ENCODE data around the gene ASPSCR1.

The ASPSCR1 gene

DNA sequence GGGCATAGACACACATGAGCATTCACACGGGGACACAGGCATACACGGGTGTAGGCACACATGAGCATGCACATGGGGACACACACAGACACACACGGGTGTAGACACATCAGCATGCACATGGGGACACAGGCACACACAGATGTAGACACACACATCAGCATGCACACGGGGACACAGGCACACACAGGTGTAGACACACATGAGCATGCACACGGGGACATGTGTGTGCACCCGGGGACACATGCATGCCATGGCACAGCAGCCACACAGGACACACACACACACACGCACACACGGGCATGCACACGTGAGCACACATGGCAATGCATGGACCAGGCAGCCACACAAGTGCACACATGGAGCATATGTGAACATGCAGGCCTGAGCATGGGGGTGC is 65.2 kb downstream of the ASPSCR1 start:
- DNase-seq (ENCODE audit: low read depth) = no peak

GRCh38 chr17:82043507-82043906 is 66.1 kb downstream of the ASPSCR1 start:
- no peak for DNase-seq (ENCODE audit: low read depth)

- DNase-seq (ENCODE audit: low read depth) = no peak
These were observed 68.6 kb downstream of the ASPSCR1 start for GRCh38 chr17:82045936-82046484.

DNA sequence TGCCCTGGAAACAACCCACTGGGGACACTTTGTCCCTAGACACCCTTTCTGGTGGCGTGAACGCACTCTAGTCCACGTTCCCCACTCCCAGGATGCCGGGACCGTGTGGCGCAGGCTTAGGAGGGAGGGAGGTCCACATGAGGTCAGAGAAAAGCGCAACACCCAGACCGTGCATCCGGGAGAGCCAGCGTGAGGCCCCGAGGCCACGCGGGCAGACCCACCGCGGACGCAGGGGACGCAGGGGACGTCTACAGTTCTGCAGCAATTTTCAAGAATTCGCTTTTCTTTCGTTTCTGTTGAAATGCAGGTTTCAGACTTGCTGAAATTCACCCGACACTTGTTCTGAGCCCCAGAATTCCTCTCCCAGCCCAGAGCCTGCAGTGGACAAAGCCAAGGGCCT is 69.5 kb downstream of the ASPSCR1 start:
- no peak for DNase-seq (ENCODE audit: low read depth)

DNA sequence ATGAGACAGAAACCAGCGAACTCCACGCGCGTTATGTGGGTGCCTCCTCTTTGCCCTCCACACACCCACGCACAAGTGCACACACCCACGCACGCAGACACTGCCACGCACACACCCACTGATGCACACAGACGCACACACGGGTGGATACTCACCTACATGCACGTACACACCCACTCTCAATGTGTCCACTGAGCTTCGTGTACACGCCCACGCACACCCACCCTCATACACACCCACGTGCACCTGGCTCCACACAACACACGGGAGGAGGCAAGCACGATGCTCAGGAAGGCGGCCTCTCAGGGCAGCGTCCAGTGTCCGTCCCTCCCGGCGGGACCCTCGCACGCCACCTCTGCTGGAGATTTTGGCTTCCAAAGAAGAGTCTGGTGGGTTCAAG is 70.0 kb downstream of the ASPSCR1 start:
- DNase-seq (ENCODE audit: low read depth) = no peak

GRCh38 chr17:82047914-82048570 is 70.6 kb downstream of the ASPSCR1 start:
- no peak for DNase-seq (ENCODE audit: low read depth)

DNA sequence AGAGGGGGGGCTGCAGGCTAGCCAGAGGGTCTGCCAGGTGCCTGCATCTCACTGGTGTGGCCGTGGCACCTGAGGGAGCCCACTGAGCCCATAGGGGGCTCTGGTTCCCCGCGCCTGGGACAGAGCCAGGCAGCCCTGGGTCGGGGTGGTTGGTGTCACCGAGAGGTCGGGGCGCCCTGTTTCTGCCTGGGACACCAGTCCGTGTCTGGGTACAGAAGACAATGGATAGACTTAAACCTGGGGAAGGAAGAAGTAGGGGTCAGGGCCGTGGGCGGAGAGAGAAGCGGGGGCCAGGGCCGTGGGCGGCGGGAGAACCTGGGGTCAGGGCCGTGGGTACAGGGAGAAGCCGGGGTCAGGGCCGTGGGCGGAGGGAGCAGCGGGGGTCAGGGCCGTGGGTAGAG is 71.1 kb downstream of the ASPSCR1 start:
- DNase-seq (ENCODE audit: low read depth) = no peak

- no peak for DNase-seq (ENCODE audit: low read depth)
These were observed 71.7 kb downstream of the ASPSCR1 start for GRCh38 chr17:82049106-82049505.

- no peak for DNase-seq (ENCODE audit: low read depth)
These were observed 72.1 kb downstream of the ASPSCR1 start for GRCh38 chr17:82049521-82049971.

GRCh38 chr17:82050152-82050760 is 72.8 kb downstream of the ASPSCR1 start:
- no peak for DNase-seq (ENCODE audit: low read depth)

DNA sequence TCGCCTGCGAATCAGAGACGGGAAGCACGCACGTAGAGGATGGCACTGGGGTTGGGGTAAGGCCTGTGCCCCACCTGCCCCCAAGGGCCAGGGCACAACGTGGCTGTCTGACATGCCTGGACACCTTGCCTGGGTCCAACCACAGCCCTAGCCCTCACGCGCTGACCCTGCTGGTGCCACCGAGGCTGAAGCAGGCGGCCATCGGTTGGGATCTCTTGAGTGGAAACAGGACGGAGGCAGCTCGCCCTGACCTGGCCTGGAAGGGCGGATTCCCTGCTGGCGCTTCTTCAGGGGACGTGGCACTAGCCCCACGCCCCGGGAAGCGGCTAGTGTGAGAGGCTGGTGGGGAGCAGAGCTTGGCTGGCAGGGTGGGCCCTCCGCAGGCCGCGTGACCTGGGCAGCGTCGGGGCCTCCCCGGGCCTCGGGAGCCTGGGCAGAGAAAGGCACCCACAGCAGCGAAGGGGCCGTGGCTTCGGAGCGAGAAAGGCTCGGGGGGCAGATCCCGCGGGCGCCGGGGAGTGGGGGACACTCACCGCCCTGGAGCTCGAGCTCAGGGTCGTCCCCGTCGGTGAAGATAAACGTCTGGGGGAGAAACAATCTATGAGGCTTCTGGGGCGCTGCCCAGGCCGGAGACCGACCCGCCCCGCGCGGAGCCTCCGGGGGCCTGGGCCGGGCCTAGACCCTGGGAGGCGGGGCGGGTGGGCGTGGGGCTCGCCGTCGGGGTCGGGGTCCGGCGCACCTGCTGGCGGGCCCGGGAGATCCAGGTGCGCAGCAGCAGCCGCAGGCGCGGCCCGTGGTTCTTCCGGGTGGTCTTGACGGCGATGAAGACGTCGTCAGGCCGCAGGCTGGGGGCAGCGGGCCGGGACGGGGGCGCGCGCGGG is 73.6 kb downstream of the ASPSCR1 start:
- DNase-seq (ENCODE audit: low read depth) = no peak

DNA sequence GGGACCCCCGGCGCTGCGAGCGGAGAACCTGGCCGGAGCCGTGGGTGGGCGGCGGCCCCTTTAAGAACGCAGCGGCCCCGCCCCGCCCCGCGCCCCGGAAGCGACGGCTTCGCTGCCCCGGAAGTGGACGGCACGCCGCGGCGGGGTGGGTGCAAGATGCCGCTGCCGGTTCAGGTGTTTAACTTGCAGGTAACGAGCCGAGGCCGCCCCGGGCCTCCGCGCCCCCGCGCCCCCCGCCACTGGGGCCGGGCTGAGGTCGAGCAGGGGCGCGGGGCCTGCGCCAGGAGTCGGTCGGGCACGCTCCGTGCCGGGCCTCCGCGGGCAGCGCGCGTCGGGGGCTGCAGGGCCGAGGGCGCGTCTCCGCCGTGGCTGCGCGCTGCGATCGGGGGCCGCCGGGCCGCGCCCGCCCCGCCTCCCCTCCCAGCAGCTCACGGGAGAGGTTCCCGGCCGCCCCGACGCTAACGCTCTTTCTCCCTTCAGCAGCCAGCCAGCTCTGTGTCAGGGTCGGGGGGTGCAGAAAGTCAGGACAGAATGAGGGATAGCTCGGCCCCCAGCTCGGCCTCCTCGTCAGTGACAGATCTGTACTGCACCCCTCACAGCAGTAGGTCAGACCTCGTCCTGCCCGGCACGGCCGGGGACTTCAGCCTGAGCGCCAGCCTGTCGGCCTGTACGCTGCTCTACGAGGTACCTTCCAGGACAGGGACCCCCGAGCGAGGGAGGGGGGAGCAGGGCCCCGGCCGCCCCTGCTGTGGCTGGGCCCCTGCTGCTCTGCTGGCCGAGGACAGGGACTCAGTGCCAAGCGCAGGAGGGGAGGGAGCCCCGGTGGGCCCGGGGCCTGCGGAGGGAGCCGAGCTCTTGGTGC is 74.6 kb downstream of the ASPSCR1 start, which contains the start of the genes GPS1 and RFNG:
Gene GPS1 (plus strand): TSS at position 123 of the 862 bp plus-strand sequence. CDS start 34 bp downstream, at position 157.
Gene RFNG (minus strand): TSS at position 36 of the 862 bp plus-strand sequence. CDS start 45 bp downstream, outside the sequence.
- no peak for DNase-seq (ENCODE audit: low read depth)

GRCh38 chr17:82052638-82053059 is 75.2 kb downstream of the ASPSCR1 start:
- DNase-seq (ENCODE audit: low read depth) = no peak

- DNase-seq (ENCODE audit: low read depth) = no peak
These were observed 75.7 kb downstream of the ASPSCR1 start for GRCh38 chr17:82053130-82053529.

DNA sequence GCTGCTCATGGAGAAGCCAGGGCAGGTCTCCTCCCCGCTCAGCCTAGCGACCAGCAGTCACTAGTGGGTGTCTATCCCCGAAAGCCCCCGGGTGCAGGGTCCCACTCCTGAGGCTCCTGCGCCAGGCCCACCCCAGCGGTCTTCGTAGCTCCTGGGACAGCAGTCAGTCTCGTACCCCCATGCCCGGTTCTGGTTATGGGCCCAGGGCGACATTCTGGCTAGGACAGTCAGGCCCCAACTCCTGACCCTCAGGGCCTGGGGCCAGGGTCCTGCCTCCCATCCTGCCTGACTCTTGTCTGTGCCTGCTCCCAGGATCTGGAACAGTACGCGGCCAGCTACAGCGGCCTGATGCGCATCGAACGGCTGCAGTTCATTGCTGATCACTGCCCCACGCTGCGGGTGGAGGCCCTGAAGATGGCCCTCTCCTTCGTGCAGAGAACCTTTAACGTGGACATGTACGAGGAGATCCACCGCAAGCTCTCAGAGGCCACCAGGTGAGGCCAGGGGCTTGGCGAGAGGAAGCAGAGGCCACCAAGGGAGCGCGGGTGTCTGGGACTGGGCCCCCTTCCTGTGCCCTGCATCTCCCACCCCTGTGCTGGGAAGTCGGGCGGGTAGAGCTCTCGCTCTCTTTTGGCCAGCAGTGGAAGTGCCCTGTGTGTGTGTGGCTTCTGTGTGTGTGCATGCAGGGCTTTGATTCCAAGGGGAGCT is 76.3 kb downstream of the ASPSCR1 start:
- no peak for DNase-seq (ENCODE audit: low read depth)

- no peak for DNase-seq (ENCODE audit: low read depth)
These were observed 77.1 kb downstream of the ASPSCR1 start for GRCh38 chr17:82054351-82055022.

- DNase-seq (ENCODE audit: low read depth) = no peak
These were observed 77.9 kb downstream of the ASPSCR1 start for GRCh38 chr17:82055023-82055964.

GRCh38 chr17:82055965-82056728 is 78.7 kb downstream of the ASPSCR1 start:
- DNase-seq (ENCODE audit: low read depth) = no peak
